ENCODE measurements around the gene TFDP2. TPM values are rescaled to one million over a fixed set of nuclear protein-coding genes. Genes with fewer than 3 reads are reported as not detected.

The TFDP2 gene, protein sequence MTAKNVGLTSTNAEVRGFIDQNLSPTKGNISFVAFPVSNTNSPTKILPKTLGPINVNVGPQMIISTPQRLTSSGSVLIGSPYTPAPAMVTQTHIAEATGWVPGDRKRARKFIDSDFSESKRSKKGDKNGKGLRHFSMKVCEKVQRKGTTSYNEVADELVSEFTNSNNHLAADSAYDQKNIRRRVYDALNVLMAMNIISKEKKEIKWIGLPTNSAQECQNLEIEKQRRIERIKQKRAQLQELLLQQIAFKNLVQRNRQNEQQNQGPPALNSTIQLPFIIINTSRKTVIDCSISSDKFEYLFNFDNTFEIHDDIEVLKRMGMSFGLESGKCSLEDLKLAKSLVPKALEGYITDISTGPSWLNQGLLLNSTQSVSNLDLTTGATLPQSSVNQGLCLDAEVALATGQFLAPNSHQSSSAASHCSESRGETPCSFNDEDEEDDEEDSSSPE
- total RNA-seq (2022; extraction: Qiagen RNA extraction): 14.9 to 21.4 TPM (median 18.7 TPM) in 5 replicates

GRCh38 chr3:142148792-142149672 lies at the start of gene TFDP2:
TSS of gene TFDP2 (minus strand) at chr3:142149544. CDS start at chr3:142101749, 47,795 bp downstream.

Other genes starting within 250 kb of the TFDP2 start
- 4.4 to 7.2 TPM (median 6.3 TPM) in 5 replicates for gene GK5, start 76.0 kb upstream of the TFDP2 start, total RNA-seq (2022; extraction: Qiagen RNA extraction)

Data from A549 treated with AZD2906 at 1 μM for 4 hours (cell line).